Neural cell (in vitro differentiated cells): ENCODE measurements around the gene SPHK2. TPM values are rescaled to one million over a fixed set of nuclear protein-coding genes. Genes with fewer than 3 reads are reported as not detected.
"Not testable (repeated sequence)": the region's sequence is repeated elsewhere in the genome, so short reads cannot be mapped to it uniquely, and the experiment has no call there.

ENCODE experiments used
- H2AFZ ChIP-seq: fragments of 200-600, 300-800 bp; sonication (generic), shearing (Covaris generic); 2 replicates; pipeline ENCODE4 v1.6.0; 2014; ENCODE audit warnings: low read depth, mild to moderate bottlenecking, antibody characterized with exemption, low read length, moderate library complexity
- H3F3A ChIP-seq: fragments of 200-600 bp; shearing (Covaris generic); 2 replicates; pipeline ENCODE4 v1.6.1; 2016; ENCODE audit warnings: mild to moderate bottlenecking, moderate library complexity, mixed read lengths, antibody characterized with exemption, low read length; ENCODE audit not compliant: insufficient read depth, poor library complexity, severe bottlenecking
- H3K27ac ChIP-seq: fragments of 200-600, 300-800 bp; sonication (generic), shearing (Covaris generic); 2 replicates; pipeline ENCODE4 v1.5.1; 2014; ENCODE audit warnings: mild to moderate bottlenecking, low read length, moderate library complexity
- H3K27me3 ChIP-seq: fragments of 300-800, 200-600 bp; sonication (generic), shearing (Covaris generic); 2 replicates; pipeline ENCODE4 v1.6.0; 2014; ENCODE audit warnings: mild to moderate bottlenecking, low read depth, low read length, moderate library complexity; ENCODE audit not compliant: insufficient read depth
- H3K36me3 ChIP-seq: fragments of 300-800, 200-600 bp; sonication (generic), shearing (Covaris generic); 2 replicates; pipeline ENCODE4 v1.5.1; 2014; ENCODE audit warnings: mild to moderate bottlenecking, antibody characterized with exemption, low read length, moderate library complexity; ENCODE audit not compliant: insufficient read depth
- H3K4me2 ChIP-seq: fragments of 300-800, 200-600 bp; sonication (generic), shearing (Covaris generic); 2 replicates; pipeline ENCODE4 v1.6.0; 2014; ENCODE audit warnings: mild to moderate bottlenecking, low read length
- H3K4me3 ChIP-seq: fragments of 300-800, 200-600 bp; sonication (generic), shearing (Covaris generic); 2 replicates; pipeline ENCODE4 v1.5.1; 2014; ENCODE audit warnings: mild to moderate bottlenecking, low read length, moderate library complexity
- H3K79me2 ChIP-seq: fragments of 200-600 bp; shearing (Covaris generic); replicated peaks from 2 replicates; pipeline ENCODE4 v1.6.0; 2014; ENCODE audit warnings: mild to moderate bottlenecking, low read length, moderate library complexity; ENCODE audit not compliant: insufficient read depth
- H3K9ac ChIP-seq: fragments of 300-800, 200-600 bp; sonication (generic), shearing (Covaris generic); 2 replicates; pipeline ENCODE4 v1.6.1; 2016; ENCODE audit warnings: mild to moderate bottlenecking, low read length, mixed read lengths
- H3K9me2 ChIP-seq: fragments of 200-600 bp; shearing (Covaris generic); 2 replicates; pipeline ENCODE4 v1.6.1; 2016; ENCODE audit warnings: mild to moderate bottlenecking, low read length, mixed read lengths; ENCODE audit not compliant: insufficient read depth
- H3K9me3 ChIP-seq: fragments of 200-600, 300-800 bp; sonication (generic), shearing (Covaris generic); 2 replicates; pipeline ENCODE4 v1.6.1; 2016; ENCODE audit warnings: mild to moderate bottlenecking, mixed run types, low read length, moderate library complexity, mixed read lengths
- H4K20me1 ChIP-seq: fragments of 200-600 bp; shearing (Covaris generic); 2 replicates; pipeline ENCODE4 v1.6.1; 2016; ENCODE audit warnings: mild to moderate bottlenecking, mixed run types; ENCODE audit not compliant: insufficient read depth
- CTCF ChIP-seq: fragments of 450-650 bp; IDR thresholded peaks from 2 replicates; pipeline ENCODE4 v1.5.1; 2014; ENCODE audit warnings: antibody characterized with exemption, mild to moderate bottlenecking, moderate library complexity; ENCODE audit not compliant: poor library complexity, severe bottlenecking
- EP300 ChIP-seq: fragments of 450-650 bp; conservative IDR thresholded peaks from 2 replicates; pipeline ENCODE4 v1.6.1; 2014; ENCODE audit warnings: antibody characterized with exemption, mild to moderate bottlenecking, moderate library complexity; ENCODE audit not compliant: poor library complexity, severe bottlenecking
- EZH2 ChIP-seq: fragments of 200-600, 300-800 bp; shearing (Covaris generic), sonication (generic); IDR thresholded peaks from 2 replicates; pipeline ENCODE4 v1.6.1; 2014; ENCODE audit warnings: antibody characterized with exemption, low read length, borderline replicate concordance, mild to moderate bottlenecking; ENCODE audit not compliant: insufficient read depth, poor library complexity, severe bottlenecking
- MXI1 ChIP-seq: fragments of 450-650 bp; conservative IDR thresholded peaks from 2 replicates; pipeline ENCODE4 v1.6.1; 2014; ENCODE audit warnings: antibody characterized with exemption, mild to moderate bottlenecking; ENCODE audit not compliant: poor library complexity, severe bottlenecking
- POLR2AphosphoS5 ChIP-seq: IDR thresholded peaks from 2 replicates; pipeline ENCODE4 v1.6.1; 2012
- RAD21 ChIP-seq: fragments of 450-650 bp; conservative IDR thresholded peaks from 2 replicates; pipeline ENCODE4 v1.6.1; 2014; ENCODE audit warnings: antibody characterized with exemption, mild to moderate bottlenecking, moderate library complexity
- REST ChIP-seq: IDR thresholded peaks from 2 replicates; pipeline ENCODE4 v1.6.1; 2012; ENCODE audit warnings: borderline replicate concordance
- SMC3 ChIP-seq: fragments of 450-650 bp; conservative IDR thresholded peaks from 2 replicates; pipeline ENCODE4 v1.6.1; 2014; ENCODE audit warnings: antibody characterized with exemption, mild to moderate bottlenecking, moderate library complexity; ENCODE audit not compliant: poor library complexity
- TAF1 ChIP-seq: IDR thresholded peaks from 2 replicates; pipeline ENCODE4 v1.6.1; 2012; ENCODE audit warnings: low read depth
- polyA plus RNA-seq: library from polyadenylated mRNA; depleted of rRNA; stranded (reverse); fragments of >200 nt; gene quantifications from 2 replicates; pipeline ENCODE4 v1.2.3, GENCODE V29; 2014

SPHK2 gene
- polyA plus RNA-seq, 1 donor from 2014 or later = 22.6 TPM

- no peaks in the 10 kb centered on the region for H3K9me3 ChIP-seq
- no peaks in the 10 kb centered on the region for H3F3A ChIP-seq
- no peaks in the 10 kb centered on the region for H3K36me3 ChIP-seq
- H2AFZ ChIP-seq = no peak overlapping the region
- H3K9me2 ChIP-seq = no peaks in the 10 kb centered on the region
- peak overlapping the region; percentile 72 for H3K27ac ChIP-seq
- TF ChIP-seq POLR2AphosphoS5 (no peak), REST (no peak)
- H3K4me2 ChIP-seq = no peak overlapping the region
- H3K27me3 ChIP-seq = no peaks in the 10 kb centered on the region
- H3K9ac ChIP-seq = peak overlapping the region; percentile 36
- no peaks in the 10 kb centered on the region for H3K79me2 ChIP-seq
- H3K4me3 ChIP-seq = peak overlapping the region; percentile 32
- H4K20me1 ChIP-seq = no peaks in the 10 kb centered on the region
Observed at GRCh38 chr19:48631225-48631624, 11.9 kb downstream of the SPHK2 start.

- H3K79me2 ChIP-seq, H3K9me3 ChIP-seq, H4K20me1 ChIP-seq, H3K36me3 ChIP-seq, H3K27ac ChIP-seq, H3F3A ChIP-seq, H2AFZ ChIP-seq, H3K4me2 ChIP-seq, H3K9ac ChIP-seq, H3K9me2 ChIP-seq, H3K4me3 ChIP-seq, H3K27me3 ChIP-seq: not testable (repeated sequence)
Observed at GRCh38 chr19:48632286-48632685, 13.0 kb downstream of the SPHK2 start.

- Histone ChIP-seq H3F3A (no peaks in the 10 kb centered on the region), H4K20me1 (no peaks in the 10 kb centered on the region), H3K9me3 (no peaks in the 10 kb centered on the region), H3K79me2 (no peaks in the 10 kb centered on the region), H3K27ac (no peak overlapping the region), H3K9me2 (no peaks in the 10 kb centered on the region), H3K27me3 (no peaks in the 10 kb centered on the region), H2AFZ (no peak overlapping the region), H3K4me3 (no peak overlapping the region), H3K4me2 (no peak overlapping the region), H3K9ac (no peak overlapping the region), H3K36me3 (no peaks in the 10 kb centered on the region)
- no peak for TF ChIP-seq EZH2
- TF ChIP-seq EP300 = no peak
- TF ChIP-seq REST = no peak
- TF ChIP-seq SMC3 = no peak
- TF ChIP-seq CTCF = no peak
- no peak for TF ChIP-seq MXI1
- no peak for TF ChIP-seq POLR2AphosphoS5
- no peak for TF ChIP-seq TAF1
- no peak for TF ChIP-seq RAD21
Observed at GRCh38 chr19:48632692-48633147, 13.4 kb downstream of the SPHK2 start.
